HG03432 (cell line): ENCODE data around the gene POLE3.
A peak's percentile ranks its signal among the peaks of the same experiment; 100 is the strongest.
"Not testable (repeated sequence)": the region's sequence is repeated elsewhere in the genome, so short reads cannot be mapped to it uniquely, and the experiment has no call there.

Experiments used
- ATAC-seq: cut with Tn5 transposase; IDR thresholded peaks from one replicate; pipeline ENCODE4 v1.9.1; 2021; ENCODE audit warnings: mild to moderate bottlenecking, moderate library complexity; ENCODE audit not compliant: unreplicated experiment

POLE3 gene

DNA sequence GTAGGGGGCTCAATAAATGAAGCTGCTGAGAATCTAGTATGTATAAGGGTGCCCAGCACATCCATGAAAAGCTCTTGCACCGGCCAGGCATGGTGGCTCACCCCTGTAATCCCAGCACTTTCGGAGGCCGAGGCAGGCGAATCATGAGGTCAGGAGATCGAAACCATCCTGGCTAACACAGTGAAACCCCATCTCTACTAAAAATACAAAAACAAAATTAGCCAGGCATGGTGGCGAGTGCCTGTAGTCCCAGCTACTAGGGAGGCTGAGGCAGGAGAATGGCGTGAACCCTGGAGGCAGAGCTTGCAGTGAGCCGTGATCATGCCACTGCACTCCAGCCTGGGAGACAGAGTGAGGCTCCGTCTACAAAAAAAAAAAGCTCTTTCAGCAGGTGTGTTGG, 4.1 kb downstream of the POLE3 start:
- not testable (repeated sequence) for ATAC-seq

DNA sequence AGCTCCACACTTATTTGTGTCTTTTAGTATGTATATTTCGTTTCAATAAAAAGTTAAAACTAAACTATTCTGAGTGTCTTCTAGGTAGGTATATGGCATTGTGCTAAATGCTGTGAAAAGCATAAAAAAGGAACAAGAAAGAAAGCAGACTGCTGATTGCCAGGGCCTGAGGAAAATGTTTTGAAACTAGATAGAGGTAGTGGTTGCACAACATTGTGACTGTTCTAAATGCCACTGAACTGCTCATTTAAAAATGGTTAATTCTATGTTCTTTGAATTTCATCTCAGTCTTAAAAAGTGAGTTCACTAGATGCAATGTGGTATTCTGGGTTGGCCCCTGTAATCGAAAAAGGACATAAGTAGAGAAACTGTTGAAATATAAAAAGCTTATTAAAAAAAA, 6.8 kb downstream of the POLE3 start:
- ATAC-seq = no peak

GRCh38 chr9:113401027-113401792, 9.3 kb downstream of the POLE3 start, which contains the start of gene ALAD:
Gene ALAD, minus strand, starts transcription at chr9:113401284. Its CDS starts 7,725 bp downstream, at chr9:113393559.
- peak; percentile 98 for ATAC-seq

- no peak for ATAC-seq
These were observed 10.8 kb downstream of the POLE3 start for GRCh38 chr9:113399646-113400200.

- no peak for ATAC-seq
These were observed 11.7 kb downstream of the POLE3 start for GRCh38 chr9:113398796-113399195.

- no peak for ATAC-seq
These were observed 13.3 kb downstream of the POLE3 start for GRCh38 chr9:113397203-113397631.

- no peak for ATAC-seq
These were observed 15.2 kb downstream of the POLE3 start for GRCh38 chr9:113395000-113395861.

GRCh38 chr9:113393281-113393680, 17.2 kb downstream of the POLE3 start:
- ATAC-seq = no peak

GRCh38 chr9:113391917-113392316, 18.6 kb downstream of the POLE3 start:
- ATAC-seq = no peak

DNA sequence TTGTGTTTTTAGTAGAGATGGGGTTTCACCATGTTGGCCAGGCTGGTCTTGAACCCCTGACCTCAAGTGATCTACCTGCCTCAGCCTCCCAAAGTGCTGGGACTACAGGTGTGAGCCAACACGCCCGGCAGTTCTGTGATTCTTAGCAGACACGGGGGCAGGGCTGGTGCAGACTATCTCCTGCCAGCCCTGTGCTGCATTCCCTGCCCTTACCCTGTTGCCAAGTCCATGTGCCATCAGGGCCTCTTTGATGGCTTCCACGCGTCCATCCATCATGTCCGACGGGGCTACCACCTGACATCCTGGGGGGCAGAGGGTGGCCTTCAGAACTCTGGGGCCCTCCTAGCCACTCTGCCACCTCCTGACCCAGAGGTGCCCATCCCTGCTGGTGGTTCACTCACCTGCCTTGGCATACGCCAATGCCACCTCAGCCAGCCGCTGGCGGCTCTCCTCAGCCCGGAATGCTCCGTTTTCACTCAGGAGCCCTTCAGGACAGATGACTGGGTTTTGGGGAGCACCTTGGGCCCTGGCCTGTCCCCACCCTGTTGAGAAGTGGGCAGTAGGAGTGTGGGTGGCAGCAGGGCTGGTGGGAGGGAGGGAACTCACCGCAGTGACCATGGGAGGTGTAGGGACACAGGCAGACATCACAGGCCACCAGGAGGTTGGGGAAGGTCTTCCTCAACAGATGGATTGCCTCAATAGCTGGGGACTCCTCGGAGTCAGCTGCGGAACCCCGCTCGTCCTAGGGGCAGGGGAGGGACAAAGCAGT, 20.1 kb downstream of the POLE3 start:
- no peak for ATAC-seq

- ATAC-seq = no peak
These were observed 21.0 kb downstream of the POLE3 start for GRCh38 chr9:113389451-113389850.

DNA sequence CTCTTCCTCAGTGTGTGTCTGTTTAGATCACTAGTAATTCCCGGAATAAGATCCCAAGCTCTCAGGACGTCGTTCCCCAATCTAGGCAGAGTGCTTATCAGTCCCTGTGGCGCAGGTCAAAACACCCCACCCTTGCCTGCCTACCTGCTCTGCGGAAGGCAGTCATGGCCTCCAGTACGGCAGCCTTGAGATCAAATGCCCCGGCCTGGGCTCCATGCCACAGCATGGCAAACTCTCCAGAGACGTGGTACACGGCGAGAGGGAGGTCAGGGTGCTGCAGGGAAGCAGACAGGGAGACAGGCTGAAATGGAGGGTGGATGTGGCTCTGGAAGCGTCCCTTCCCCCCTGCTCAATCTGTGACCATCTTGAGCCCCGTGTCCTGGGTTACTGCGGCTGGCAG, 21.6 kb downstream of the POLE3 start:
- ATAC-seq = no peak

DNA sequence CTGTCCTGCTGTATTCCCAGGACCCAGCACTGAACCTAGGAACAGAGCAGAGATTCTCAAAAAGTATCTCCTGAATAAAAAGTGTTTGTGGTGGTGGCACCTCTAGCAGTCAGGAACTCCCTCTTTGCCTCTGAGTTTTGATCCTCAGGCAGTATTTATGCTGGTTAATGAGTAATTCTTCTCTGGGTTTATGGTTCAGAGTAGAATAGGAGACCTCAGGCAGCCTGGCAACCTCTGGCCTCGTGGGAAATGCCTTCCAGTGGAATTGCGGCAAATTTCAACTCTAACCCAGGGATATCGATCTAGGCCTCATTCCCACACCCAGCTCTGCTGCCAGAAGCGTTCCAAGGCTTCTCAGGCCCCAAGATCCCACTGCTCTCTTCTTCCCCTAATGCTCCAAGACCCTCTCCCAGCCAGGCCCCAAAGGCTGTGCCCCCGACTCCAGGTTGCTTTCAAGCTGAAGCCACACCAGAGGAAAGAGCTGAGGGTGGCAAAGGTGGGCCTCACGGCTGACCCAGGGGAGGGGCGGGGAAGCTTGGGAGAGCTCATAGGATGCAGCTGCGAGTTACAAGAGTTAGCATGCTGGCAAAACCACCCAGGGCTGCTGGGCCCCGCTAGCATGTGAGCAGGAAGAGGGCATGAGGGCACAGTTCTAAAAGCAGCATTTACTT, 22.8 kb downstream of the POLE3 start:
- no peak for ATAC-seq

- no peak for ATAC-seq
These were observed 23.7 kb downstream of the POLE3 start for GRCh38 chr9:113386571-113387393.

- ATAC-seq = no peak
These were observed 28.5 kb downstream of the POLE3 start for GRCh38 chr9:113381909-113382411.

DNA sequence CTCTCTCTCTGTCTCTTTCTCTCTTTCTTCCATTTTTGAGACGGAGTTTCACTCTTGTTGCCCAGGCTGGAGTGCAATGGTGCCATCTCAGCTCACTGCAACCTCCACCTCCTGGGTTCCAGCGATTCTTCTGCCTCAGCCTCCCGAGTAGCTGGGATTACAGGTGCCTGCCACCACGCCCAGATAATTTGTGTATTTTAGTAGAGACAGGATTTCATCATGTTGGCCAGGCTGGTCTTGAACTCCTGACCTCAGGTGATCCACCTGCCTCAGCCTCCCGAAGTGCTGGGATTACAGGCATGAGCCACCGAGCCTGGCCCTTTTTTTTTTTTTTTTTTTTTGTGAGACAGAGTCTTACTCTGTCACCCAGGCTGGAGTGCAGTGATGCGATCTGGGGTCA, 29.0 kb downstream of the POLE3 start:
- ATAC-seq = not testable (repeated sequence)

GRCh38 chr9:113380869-113381378, 29.6 kb downstream of the POLE3 start:
- ATAC-seq = peak; percentile 78

DNA sequence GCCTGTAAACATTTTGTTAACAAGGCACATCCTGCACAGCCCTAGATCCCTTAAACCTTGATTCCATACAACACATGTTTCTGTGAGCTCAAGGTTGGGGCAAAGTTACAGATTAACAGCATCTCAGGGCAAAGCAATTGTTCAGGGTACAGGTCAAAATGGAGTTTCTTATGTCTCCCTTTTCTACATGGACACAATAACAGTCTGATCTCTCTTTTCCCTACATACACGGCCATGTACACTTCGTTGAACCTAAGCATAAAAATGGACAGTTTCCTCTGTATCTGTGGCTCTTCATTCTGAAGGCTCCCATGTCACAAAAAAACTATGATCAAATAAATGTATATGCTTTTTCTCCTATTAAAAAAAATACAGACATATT, 30.7 kb downstream of the POLE3 start:
- ATAC-seq = not testable (repeated sequence)
